OCI-LY3 (cell line): ENCODE measurements around the gene SDK1.

Experiments
- CTCF ChIP-seq: fragments of 200-600, 300-600 bp; sonication (generic); IDR thresholded peaks from 2 replicates; pipeline ENCODE4 v1.5.1; 2014; ENCODE audit warnings: antibody characterized with exemption, low read length, low read depth
- EZH2phosphoT487 ChIP-seq: fragments of 200-600 bp; shearing (Covaris generic); IDR thresholded peaks from 2 replicates; pipeline ENCODE4 v1.6.1; 2018; ENCODE audit warnings: antibody characterized with exemption, mixed run types, low read depth

GRCh38 chr7:3790803-3791202 is 489.8 kb downstream of the SDK1 start:
- TF ChIP-seq CTCF (no peak), EZH2phosphoT487 (no peak)
